GM12891 (cell line): ENCODE results near the gene GGCX.

Source experiments
- POLR2A ChIP-seq: IDR thresholded peaks from 2 replicates; pipeline ENCODE4 v1.6.1; 2011; ENCODE audit warnings: low read depth, low read length, control low read depth
- POLR2AphosphoS5 ChIP-seq: IDR thresholded peaks from 2 replicates; pipeline ENCODE4 v1.6.1; 2011; ENCODE audit warnings: low read depth, low read length, control low read depth
- TAF1 ChIP-seq: IDR thresholded peaks from 2 replicates; pipeline ENCODE4 v1.6.1; 2011; ENCODE audit warnings: low read depth, low read length, control low read depth

GRCh38 chr2:85578243-85579180, 17.2 kb upstream of the GGCX start:
- TF ChIP-seq POLR2A (no peak), POLR2AphosphoS5 (no peak), TAF1 (no peak)
